NCI-H2107 treated with DMSO at 0.1 percent for 48 hours (cell line): ENCODE results near the gene GNG11.
"Not testable (repeated sequence)": the region's sequence is repeated elsewhere in the genome, so short reads cannot be mapped to it uniquely, and the experiment has no call there.

Experiments
- DNase-seq: peaks from one replicate; lab custom pipeline; 2025; ENCODE audit not compliant: unreplicated experiment; lab: John Stamatoyannopoulos, UW

The GNG11 gene

GRCh38 chr7:93911242-93911641 is 10.3 kb upstream of the GNG11 start:
- DNase-seq: not testable (repeated sequence)

- DNase-seq: not testable (repeated sequence)
Observed at GRCh38 chr7:93911661-93912060, 9.9 kb upstream of the GNG11 start.

GRCh38 chr7:93913197-93913596 is 8.3 kb upstream of the GNG11 start:
- no peak for DNase-seq

- DNase-seq: no peak
Observed at GRCh38 chr7:93914581-93915066, 6.9 kb upstream of the GNG11 start.

GRCh38 chr7:93915206-93915842 is 6.2 kb upstream of the GNG11 start:
- DNase-seq: not testable (repeated sequence)

GRCh38 chr7:93915888-93916287 is 5.6 kb upstream of the GNG11 start:
- DNase-seq: not testable (repeated sequence)

- not testable (repeated sequence) for DNase-seq
Observed at GRCh38 chr7:93916315-93916714, 5.2 kb upstream of the GNG11 start.

GRCh38 chr7:93920496-93921182 is 896 bp upstream of the GNG11 start:
- no peak for DNase-seq

- no peak for DNase-seq
Observed at GRCh38 chr7:93921186-93921585, 349 bp upstream of the GNG11 start.

- DNase-seq: no peak
Observed at GRCh38 chr7:93923296-93923695, 1.8 kb downstream of the GNG11 start.

GRCh38 chr7:93923942-93924341 is 2.4 kb downstream of the GNG11 start:
- DNase-seq: no peak

- DNase-seq: no peak
Observed at GRCh38 chr7:93926800-93927199, 5.3 kb downstream of the GNG11 start.

- no peak for DNase-seq
Observed at GRCh38 chr7:93927585-93927984, 6.0 kb downstream of the GNG11 start.

GRCh38 chr7:93931655-93932054 is 10.1 kb downstream of the GNG11 start:
- no peak for DNase-seq

- DNase-seq: no peak
Observed at GRCh38 chr7:93933156-93933555, 11.6 kb downstream of the GNG11 start.

- no peak for DNase-seq
Observed at GRCh38 chr7:93935102-93935501, 13.6 kb downstream of the GNG11 start.

- DNase-seq: no peak
Observed at GRCh38 chr7:93937818-93938217, 16.3 kb downstream of the GNG11 start.

GRCh38 chr7:93938293-93938692 is 16.8 kb downstream of the GNG11 start:
- DNase-seq: no peak

- DNase-seq: no peak
Observed at GRCh38 chr7:93941945-93942344, 20.4 kb downstream of the GNG11 start.

GRCh38 chr7:93943816-93944540 is 22.4 kb downstream of the GNG11 start:
- DNase-seq: no peak

- DNase-seq: no peak
Observed at GRCh38 chr7:93944673-93945072, 23.1 kb downstream of the GNG11 start.

GRCh38 chr7:93945083-93945482 is 23.5 kb downstream of the GNG11 start:
- DNase-seq: no peak
